Heart left ventricle (tissue), 16 donors: ENCODE results near the gene SCN8A. TPM values are rescaled to one million over a fixed set of nuclear protein-coding genes. Genes with fewer than 3 reads are reported as not detected.

Experiments used
- ATAC-seq, 4 donors: fragments of 200-7000 bp; cut with Tn5 transposase; one replicate each; pipeline ENCODE4 v1.9.1; 2020 to 2022; ENCODE audit warnings: moderate library complexity in 4 of 4, mild to moderate bottlenecking in 3 of 4, moderate number of reproducible peaks in 1 of 4
- DNase-seq, 5 donors: peaks; one replicate each; pipeline ENCODE4 v3.0.0-alpha.2; 2020
- H3K27ac ChIP-seq, 12 donors: fragments of 200-600 bp; sonication (generic) in 4 of 12; one replicate each; pipeline versions ENCODE4 v1.5.0 to v1.8.0; 2016 to 2022; ENCODE audit warnings: mild to moderate bottlenecking in 2 of 12
- H3K27me3 ChIP-seq, 9 donors: fragments of 200-600 bp; sonication (generic) in 2 of 9; one replicate each; pipeline versions ENCODE4 v1.5.1 to v1.8.0; 2016 to 2022; ENCODE audit warnings: mild to moderate bottlenecking in 3 of 9
- H3K36me3 ChIP-seq, 9 donors: fragments of 200-600 bp; sonication (generic) in 2 of 9; one replicate each; pipeline versions ENCODE4 v1.5.0 to v1.8.0; 2018 to 2022; ENCODE audit warnings: mild to moderate bottlenecking in 2 of 9
- H3K4me1 ChIP-seq, 12 donors: fragments of 200-600 bp; sonication (generic) in 4 of 12; one replicate each; pipeline versions ENCODE4 v1.5.0 to v1.8.0; 2016 to 2022; ENCODE audit warnings: mild to moderate bottlenecking in 3 of 12
- H3K4me3 ChIP-seq, 12 donors: fragments of 200-600 bp; sonication (generic) in 4 of 12; one replicate each; pipeline versions ENCODE4 v1.5.0 to v1.8.0; 2017 to 2022; ENCODE audit warnings: mild to moderate bottlenecking in 9 of 12, moderate library complexity in 4 of 12
- H3K9me3 ChIP-seq, 12 donors: fragments of 200-600 bp; sonication (generic) in 4 of 12; one replicate each; pipeline versions ENCODE4 v1.5.0 to v1.8.0; 2016 to 2022; ENCODE audit warnings: mild to moderate bottlenecking in 1 of 12
- POLR2A ChIP-seq, 2 donors: fragments of 450-650 bp; IDR thresholded peaks; one replicate each; pipeline ENCODE4 v1.6.1; 2017; ENCODE audit warnings: antibody characterized with exemption in 2 of 2, mild to moderate bottlenecking in 2 of 2, moderate library complexity in 2 of 2
- WGBS, 4 donors: extraction: QIAGEN DNeasy Blood & Tissue Kit in 2 of 4; methylation state at CpG; one replicate each; pipeline versions ENCODE4 v1.1.5 to v1.1.7; 2013 to 2018; 5-methylcytosine and 5-hydroxymethylcytosine counted together
- intact Hi-C, 10 donors: fragments of 100-400 bp; cut with DNase I; formaldehyde crosslinking; loops; one replicate each; pipeline versions ENCODE4 v1.11.1 to v1.14.2; 2022
- polyA plus RNA-seq, 2 donors: library from polyadenylated mRNA; stranded (reverse); fragments of 200-250 nt; gene quantifications; one replicate each; pipeline ENCODE4 v1.2.3, GENCODE V29; 2013
- total RNA-seq, 9 donors: library from RNA; depleted of rRNA in 2 of 9; stranded (reverse); fragments of >200 nt in 2 of 9; fragmentation: NEBNext Ultra II Directional in 3 of 9; extraction: Animal tissue kit (Norgen Biotek cat#: 25700) in 3 of 9; gene quantifications; one replicate each; pipeline versions ENCODE4 v1.1.0 to v1.2.4, GENCODE V29; 2016 to 2023
- TF ChIP-seq, protein P1 (sequence below), 12 donors: fragments of 200-600 bp; sonication (generic) in 4 of 12; IDR thresholded peaks; one replicate each; pipeline versions ENCODE4 v1.5.0 to v1.8.0; 2018 to 2022; ENCODE audit warnings: antibody characterized with exemption in 12 of 12, mild to moderate bottlenecking in 5 of 12
- donor health status: ischemic (EF 13 %, LVEDD 7.1; RV severe dilation, severe dysfunction).
- donor health status: healthy with polysubstance abuse.
- donor health status: DM: no; HTN: yes; CAD: no.
- donor health status: DM: no; HTN: no; CAD: no.
- donor health status: ischemic (EF 25% LVEDD 6.9; RV normal size, moderate dysfunction).
- donor health status: ischemic (EF 25% LVEDD 5.7; RV mildly dilated, moderate dysfunction).
- donor health status: healthy.
- donor health status: DM: yes; HTN: yes; CAD: no.
- donor health status: ischemic (EF 35%, LVEDD 5.7; RV mildly dilated, moderate dysfunction).
- donor health status: nonischemic (EF 11% LVEDD 7.7; RV severe dilation, severe dysfunction).
- donor health status: DM: yes; HTN: yes; CAD: no.
- donor health status: PGD.
- donor health status: ischemic (EF 29% LVEDD 5.4; RV normal size, mild dysfunction).
- donor health status: nonischemic (EF 23%, LVEDD 6.1; RV moderate dilation, normal function).

Gene SCN8A
- total and polyA plus RNA-seq, 11 donors = 0.17 to 0.97 (median 0.32) TPM

DNA sequence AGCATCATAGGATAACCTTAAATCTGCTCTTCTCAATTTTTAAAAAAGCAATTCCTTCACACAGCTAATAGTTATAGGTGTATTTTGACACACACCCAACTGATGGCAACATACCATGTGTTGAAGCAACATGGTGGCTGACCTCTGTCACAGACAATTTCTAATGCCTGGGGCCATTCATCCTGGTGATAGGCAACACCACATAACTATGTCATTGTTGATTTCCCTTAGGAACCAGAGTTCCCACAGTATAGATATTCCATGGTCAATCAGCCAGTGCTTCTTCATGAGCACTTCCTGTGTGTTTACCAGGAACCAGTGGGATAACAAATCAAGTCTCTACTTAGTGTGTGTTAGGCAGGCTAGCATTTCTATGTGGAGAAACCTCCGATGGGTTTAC lies 169.2 kb downstream of the SCN8A start:
- Histone ChIP-seq H3K36me3 (no peaks in the 10 kb centered on the region), H3K4me1 (no peaks in the 10 kb centered on the region), H3K27ac (no peak overlapping the region), H3K4me3 (no peak overlapping the region), H3K27me3 (no peaks in the 10 kb centered on the region), H3K9me3 (no peaks in the 10 kb centered on the region)
- DNase-seq = no peak
- WGBS, 4 donors = 83 to 88% (median 85%) methylated on average over 1 of the region's 1 CpG
- no peak for TF ChIP-seq POLR2A (IDR thresholded peaks at IDR 0.05)
- TF ChIP-seq, protein P1, sequence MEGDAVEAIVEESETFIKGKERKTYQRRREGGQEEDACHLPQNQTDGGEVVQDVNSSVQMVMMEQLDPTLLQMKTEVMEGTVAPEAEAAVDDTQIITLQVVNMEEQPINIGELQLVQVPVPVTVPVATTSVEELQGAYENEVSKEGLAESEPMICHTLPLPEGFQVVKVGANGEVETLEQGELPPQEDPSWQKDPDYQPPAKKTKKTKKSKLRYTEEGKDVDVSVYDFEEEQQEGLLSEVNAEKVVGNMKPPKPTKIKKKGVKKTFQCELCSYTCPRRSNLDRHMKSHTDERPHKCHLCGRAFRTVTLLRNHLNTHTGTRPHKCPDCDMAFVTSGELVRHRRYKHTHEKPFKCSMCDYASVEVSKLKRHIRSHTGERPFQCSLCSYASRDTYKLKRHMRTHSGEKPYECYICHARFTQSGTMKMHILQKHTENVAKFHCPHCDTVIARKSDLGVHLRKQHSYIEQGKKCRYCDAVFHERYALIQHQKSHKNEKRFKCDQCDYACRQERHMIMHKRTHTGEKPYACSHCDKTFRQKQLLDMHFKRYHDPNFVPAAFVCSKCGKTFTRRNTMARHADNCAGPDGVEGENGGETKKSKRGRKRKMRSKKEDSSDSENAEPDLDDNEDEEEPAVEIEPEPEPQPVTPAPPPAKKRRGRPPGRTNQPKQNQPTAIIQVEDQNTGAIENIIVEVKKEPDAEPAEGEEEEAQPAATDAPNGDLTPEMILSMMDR (IDR thresholded peaks at IDR 0.05) = no peak
- intact Hi-C loops = no loop called here
- no peak for ATAC-seq

DNA sequence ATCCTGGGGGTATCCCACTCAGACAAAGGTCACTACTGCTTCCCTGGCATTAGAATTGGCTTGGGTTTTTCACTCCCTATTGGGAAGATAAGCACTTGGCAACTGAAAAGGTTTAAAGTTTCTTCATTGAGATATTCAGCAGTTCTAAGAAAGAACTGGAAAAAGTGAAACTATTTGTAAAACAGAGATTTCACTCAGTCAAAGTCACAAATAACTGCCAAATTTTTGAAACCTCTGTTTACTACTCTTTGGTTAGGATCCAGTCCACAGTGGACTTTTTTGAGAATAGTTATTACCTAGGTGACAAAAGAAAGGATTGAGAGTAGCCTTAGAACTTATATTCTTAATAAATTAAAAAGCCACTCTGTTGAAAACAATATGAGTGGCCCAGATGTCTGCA lies 172.7 kb downstream of the SCN8A start:
- H3K9me3 ChIP-seq = no peaks in the 10 kb centered on the region
- no peak overlapping the region for H3K4me3 ChIP-seq
- no peaks in the 10 kb centered on the region for H3K4me1 ChIP-seq
- DNase-seq (no peak), ATAC-seq (no peak)
- no peaks in the 10 kb centered on the region for H3K36me3 ChIP-seq
- TF ChIP-seq, protein P1 (IDR thresholded peaks at IDR 0.05) = no peak
- TF ChIP-seq POLR2A (IDR thresholded peaks at IDR 0.05) = no peak
- no peaks in the 10 kb centered on the region for H3K27me3 ChIP-seq
- no peak overlapping the region for H3K27ac ChIP-seq
- intact Hi-C loops = no loop called here

GRCh38 chr12:51766067-51766676 lies 175.1 kb downstream of the SCN8A start:
- no peaks in the 10 kb centered on the region for H3K36me3 ChIP-seq
- no peak overlapping the region for H3K27ac ChIP-seq
- H3K4me1 ChIP-seq = no peaks in the 10 kb centered on the region
- no peaks in the 10 kb centered on the region for H3K9me3 ChIP-seq
- no peak overlapping the region for H3K4me3 ChIP-seq
- whole genome bisulfite sequencing, 4 donors = 88 to 93% (median 91%) methylated on average over 6 of the region's 6 CpGs
- DNase-seq (no peak), ATAC-seq (no peak)
- TF ChIP-seq, protein P1 (IDR thresholded peaks at IDR 0.05) = no peak
- no peak for TF ChIP-seq POLR2A (IDR thresholded peaks at IDR 0.05)
- intact Hi-C loops = no loop called here
- no peaks in the 10 kb centered on the region for H3K27me3 ChIP-seq

- Histone ChIP-seq H3K27ac (no peak overlapping the region), H3K9me3 (no peaks in the 10 kb centered on the region), H3K4me3 (no peak overlapping the region), H3K27me3 (no peaks in the 10 kb centered on the region), H3K36me3 (no peaks in the 10 kb centered on the region), H3K4me1 (no peaks in the 10 kb centered on the region)
- TF ChIP-seq, protein P1 (IDR thresholded peaks at IDR 0.05) = no peak
- no peak for TF ChIP-seq POLR2A (IDR thresholded peaks at IDR 0.05)
- 31 to 39% (median 36%) methylated on average over 1 of the region's 1 CpG for WGBS, 4 donors
- DNase-seq (no peak), ATAC-seq (peak in 2 of 4 donors; percentile 56 to 62)
- intact Hi-C loops = no loop called here
These were observed 180.0 kb downstream of the SCN8A start for GRCh38 chr12:51771008-51771407.
